ENCODE measurements around the gene TMTC2.

TMTC2 gene

DNA sequence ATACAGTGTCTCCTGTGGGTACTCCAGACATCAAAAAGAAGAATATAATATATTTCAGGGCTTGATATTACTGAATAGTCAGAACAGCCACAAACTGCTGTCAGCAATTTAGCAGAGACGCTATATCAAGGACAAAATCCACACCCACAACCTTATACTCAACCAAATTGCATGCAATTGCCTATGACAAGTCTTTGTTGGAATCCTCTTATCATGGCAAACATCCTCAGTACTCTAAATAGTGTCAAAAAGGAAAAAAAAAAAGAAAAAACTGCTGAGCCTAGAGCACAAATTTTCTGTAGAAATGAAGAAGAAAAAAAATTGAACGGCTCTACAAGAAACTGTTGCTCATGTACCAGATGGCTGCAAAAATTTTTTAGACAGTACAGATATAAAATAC, 485.7 kb downstream of the TMTC2 start:
- Histone ChIP-seq H2AFZ (ENCODE audit: low read depth, low read length) (no peak overlapping the region), H3K4me1 (ENCODE audit: insufficient read depth, low read length) (peaks cover 4% of the 10 kb centered on the region), H3K9me3 (ENCODE audit: low read length) (no peaks in the 10 kb centered on the region), H3K36me3 (ENCODE audit: insufficient read depth, low read length) (no peaks in the 10 kb centered on the region), H3K27me3 (ENCODE audit: insufficient read depth, low read length) (no peaks in the 10 kb centered on the region), H3K4me3 (ENCODE audit: low read length) (no peak overlapping the region)

GRCh38 chr12:83172866-83173649, 486.4 kb downstream of the TMTC2 start:
- Histone ChIP-seq H3K9me3 (ENCODE audit: low read length) (no peaks in the 10 kb centered on the region), H3K27me3 (ENCODE audit: insufficient read depth, low read length) (no peaks in the 10 kb centered on the region), H2AFZ (ENCODE audit: low read depth, low read length) (no peak overlapping the region), H3K4me3 (ENCODE audit: low read length) (no peak overlapping the region), H3K4me1 (ENCODE audit: insufficient read depth, low read length) (peaks cover 4% of the 10 kb centered on the region), H3K36me3 (ENCODE audit: insufficient read depth, low read length) (no peaks in the 10 kb centered on the region)

DNA sequence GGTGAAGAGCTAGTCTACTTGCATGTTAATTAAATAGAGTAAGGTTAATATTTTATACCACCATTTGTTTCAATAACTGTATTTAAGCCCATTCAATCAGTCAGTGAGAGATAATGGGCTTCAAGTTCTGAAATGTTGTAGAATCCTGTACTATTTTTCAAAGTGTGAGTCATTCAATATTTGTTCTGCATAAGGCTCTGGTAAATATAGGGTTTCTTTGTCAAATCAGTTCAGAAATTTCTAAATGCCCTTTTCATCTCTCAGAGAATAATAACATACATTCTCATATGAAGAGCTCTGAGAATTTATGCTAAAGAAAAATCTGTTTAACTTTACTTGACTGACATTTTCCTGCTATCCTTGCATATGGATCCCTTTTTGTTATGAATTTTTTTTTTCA, 493.3 kb downstream of the TMTC2 start:
- Histone ChIP-seq H2AFZ (ENCODE audit: low read depth, low read length) (no peak overlapping the region), H3K4me1 (ENCODE audit: insufficient read depth, low read length) (peaks cover 3% of the 10 kb centered on the region), H3K9me3 (ENCODE audit: low read length) (no peaks in the 10 kb centered on the region), H3K36me3 (ENCODE audit: insufficient read depth, low read length) (no peaks in the 10 kb centered on the region), H3K4me3 (ENCODE audit: low read length) (no peak overlapping the region), H3K27me3 (ENCODE audit: insufficient read depth, low read length) (no peaks in the 10 kb centered on the region)

- H2AFZ ChIP-seq (ENCODE audit: low read depth, low read length): no peak overlapping the region
- no peaks in the 10 kb centered on the region for H3K36me3 ChIP-seq (ENCODE audit: insufficient read depth, low read length)
- H3K27me3 ChIP-seq (ENCODE audit: insufficient read depth, low read length): no peaks in the 10 kb centered on the region
Observed at GRCh38 chr12:83181074-83181473, 494.4 kb downstream of the TMTC2 start.

GRCh38 chr12:83183132-83183531, 496.4 kb downstream of the TMTC2 start:
- no peak overlapping the region for H2AFZ ChIP-seq (ENCODE audit: low read depth, low read length)
- no peaks in the 10 kb centered on the region for H3K27me3 ChIP-seq (ENCODE audit: insufficient read depth, low read length)
- H3K4me1 ChIP-seq (ENCODE audit: insufficient read depth, low read length): peaks cover 12% of the 10 kb centered on the region
- no peak overlapping the region for H3K4me3 ChIP-seq (ENCODE audit: low read length)
- H3K36me3 ChIP-seq (ENCODE audit: insufficient read depth, low read length): no peaks in the 10 kb centered on the region
- H3K9me3 ChIP-seq (ENCODE audit: low read length): no peaks in the 10 kb centered on the region

More at GRCh38 chr12:83181074-83181473, 494.4 kb downstream of the TMTC2 start:
- Histone ChIP-seq H3K9me3 (ENCODE audit: low read length) (no peaks in the 10 kb centered on the region), H3K4me3 (ENCODE audit: low read length) (no peak overlapping the region), H3K4me1 (ENCODE audit: insufficient read depth, low read length) (peaks cover 10% of the 10 kb centered on the region)

Measured in neuron (in vitro differentiated cells).